ENCODE results near the gene FMO2.

DNA sequence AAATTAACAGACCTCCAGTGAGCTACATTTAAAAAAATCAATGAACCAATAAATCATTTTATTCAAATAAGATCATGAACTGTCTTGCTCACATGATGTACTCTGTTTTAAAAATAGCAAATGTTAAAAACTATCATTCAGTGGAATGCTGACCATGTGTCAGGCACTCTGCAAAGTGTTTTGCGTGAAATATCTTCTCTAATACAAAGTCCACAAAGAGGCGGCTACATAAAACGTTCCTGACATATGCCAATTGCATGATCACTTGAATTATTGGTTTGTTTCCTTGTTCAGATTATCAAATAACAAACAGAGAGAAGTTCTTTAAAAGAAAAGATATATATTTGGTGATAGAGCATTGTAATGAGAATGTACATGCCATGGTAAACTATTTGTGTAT is 10.7 kb downstream of the FMO2 start:
- TF ChIP-seq, protein P1, sequence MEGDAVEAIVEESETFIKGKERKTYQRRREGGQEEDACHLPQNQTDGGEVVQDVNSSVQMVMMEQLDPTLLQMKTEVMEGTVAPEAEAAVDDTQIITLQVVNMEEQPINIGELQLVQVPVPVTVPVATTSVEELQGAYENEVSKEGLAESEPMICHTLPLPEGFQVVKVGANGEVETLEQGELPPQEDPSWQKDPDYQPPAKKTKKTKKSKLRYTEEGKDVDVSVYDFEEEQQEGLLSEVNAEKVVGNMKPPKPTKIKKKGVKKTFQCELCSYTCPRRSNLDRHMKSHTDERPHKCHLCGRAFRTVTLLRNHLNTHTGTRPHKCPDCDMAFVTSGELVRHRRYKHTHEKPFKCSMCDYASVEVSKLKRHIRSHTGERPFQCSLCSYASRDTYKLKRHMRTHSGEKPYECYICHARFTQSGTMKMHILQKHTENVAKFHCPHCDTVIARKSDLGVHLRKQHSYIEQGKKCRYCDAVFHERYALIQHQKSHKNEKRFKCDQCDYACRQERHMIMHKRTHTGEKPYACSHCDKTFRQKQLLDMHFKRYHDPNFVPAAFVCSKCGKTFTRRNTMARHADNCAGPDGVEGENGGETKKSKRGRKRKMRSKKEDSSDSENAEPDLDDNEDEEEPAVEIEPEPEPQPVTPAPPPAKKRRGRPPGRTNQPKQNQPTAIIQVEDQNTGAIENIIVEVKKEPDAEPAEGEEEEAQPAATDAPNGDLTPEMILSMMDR (IDR thresholded peaks at IDR 0.05): no peak
- no peak for TF ChIP-seq POLR2A (IDR thresholded peaks at IDR 0.05)
